SK-N-MC (cell line): Measurements from ENCODE around the gene TCN2.

Experiments used
- EZH2 ChIP-seq: fragments of 200-600 bp; sonication (generic); IDR thresholded peaks from one replicate; pipeline ENCODE4 v1.6.1; 2017; ENCODE audit warnings: antibody characterized with exemption
- FOXP2 ChIP-seq: optimal IDR thresholded peaks from 2 replicates; pipeline ENCODE3; 2011; ENCODE audit warnings: mild to moderate bottlenecking, moderate library complexity; ENCODE audit not compliant: insufficient read depth; ENCODE audit errors: extremely low read length, control extremely low read depth
- POLR2AphosphoS5 ChIP-seq: IDR thresholded peaks from 2 replicates; pipeline ENCODE4 v1.6.1; 2012; ENCODE audit warnings: mild to moderate bottlenecking, low read depth, low read length, borderline replicate concordance

- no peak for TF ChIP-seq EZH2
- no peak for TF ChIP-seq POLR2AphosphoS5
- TF ChIP-seq FOXP2 = no peak
Observed at GRCh38 chr22:30668386-30668710, 61.4 kb downstream of the TCN2 start.
